GM18867 (cell line): ENCODE results near the gene GRAMD1B.

Experiments used
- ATAC-seq: cut with Tn5 transposase; IDR thresholded peaks from one replicate; pipeline ENCODE4 v1.9.1; 2021; ENCODE audit warnings: mild to moderate bottlenecking, moderate library complexity; ENCODE audit not compliant: unreplicated experiment

Gene GRAMD1B

GRCh38 chr11:123408619-123409455 lies 21.2 kb upstream of the GRAMD1B start:
- ATAC-seq = no peak

- no peak for ATAC-seq
Measured at GRCh38 chr11:123409456-123410217, 20.4 kb upstream of the GRAMD1B start.

GRCh38 chr11:123410218-123410549 lies 19.9 kb upstream of the GRAMD1B start:
- ATAC-seq = no peak

- ATAC-seq = no peak
Measured at GRCh38 chr11:123413636-123414035, 16.4 kb upstream of the GRAMD1B start.

GRCh38 chr11:123416566-123416965 lies 13.5 kb upstream of the GRAMD1B start:
- no peak for ATAC-seq

GRCh38 chr11:123418351-123419114 lies 11.5 kb upstream of the GRAMD1B start:
- ATAC-seq = no peak

GRCh38 chr11:123419731-123420452 lies 10.2 kb upstream of the GRAMD1B start:
- ATAC-seq = no peak

GRCh38 chr11:123421589-123421988 lies 8.5 kb upstream of the GRAMD1B start:
- no peak for ATAC-seq

GRCh38 chr11:123425367-123425766 lies 4.7 kb upstream of the GRAMD1B start:
- no peak for ATAC-seq

GRCh38 chr11:123426789-123427188 lies 3.3 kb upstream of the GRAMD1B start:
- ATAC-seq = no peak

- ATAC-seq = no peak
Measured at GRCh38 chr11:123427405-123427804, 2.7 kb upstream of the GRAMD1B start.

- ATAC-seq = no peak
Measured at GRCh38 chr11:123428116-123428715, 1.9 kb upstream of the GRAMD1B start.

GRCh38 chr11:123429336-123429735 lies 733 bp upstream of the GRAMD1B start:
- ATAC-seq = no peak

- peak; percentile 18 for ATAC-seq
Measured at GRCh38 chr11:123430721-123431497, 840 bp downstream of the GRAMD1B start.

GRCh38 chr11:123431619-123432018 lies 1.6 kb downstream of the GRAMD1B start:
- no peak for ATAC-seq

GRCh38 chr11:123434262-123434661 lies 4.2 kb downstream of the GRAMD1B start:
- no peak for ATAC-seq

GRCh38 chr11:123434911-123435310 lies 4.8 kb downstream of the GRAMD1B start:
- no peak for ATAC-seq

GRCh38 chr11:123437236-123437979 lies 7.3 kb downstream of the GRAMD1B start:
- ATAC-seq = no peak

GRCh38 chr11:123438131-123438627 lies 8.1 kb downstream of the GRAMD1B start:
- no peak for ATAC-seq
